GM21423 (cell line): ENCODE data around the gene SNU13.
"Not testable (repeated sequence)": the region's sequence is repeated elsewhere in the genome, so short reads cannot be mapped to it uniquely, and the experiment has no call there.

Experiments used
- ATAC-seq: cut with Tn5 transposase; IDR thresholded peaks from one replicate; pipeline ENCODE4 v1.9.1; 2021; ENCODE audit warnings: mild to moderate bottlenecking, moderate library complexity; ENCODE audit not compliant: unreplicated experiment

Gene SNU13

GRCh38 chr22:41682033-41682807, 6.4 kb downstream of the SNU13 start:
- peak; percentile 65 for ATAC-seq

- ATAC-seq = no peak
These were observed 7.1 kb downstream of the SNU13 start for GRCh38 chr22:41681616-41682015.

- ATAC-seq = no peak
These were observed 12.5 kb downstream of the SNU13 start for GRCh38 chr22:41676134-41676533.

DNA sequence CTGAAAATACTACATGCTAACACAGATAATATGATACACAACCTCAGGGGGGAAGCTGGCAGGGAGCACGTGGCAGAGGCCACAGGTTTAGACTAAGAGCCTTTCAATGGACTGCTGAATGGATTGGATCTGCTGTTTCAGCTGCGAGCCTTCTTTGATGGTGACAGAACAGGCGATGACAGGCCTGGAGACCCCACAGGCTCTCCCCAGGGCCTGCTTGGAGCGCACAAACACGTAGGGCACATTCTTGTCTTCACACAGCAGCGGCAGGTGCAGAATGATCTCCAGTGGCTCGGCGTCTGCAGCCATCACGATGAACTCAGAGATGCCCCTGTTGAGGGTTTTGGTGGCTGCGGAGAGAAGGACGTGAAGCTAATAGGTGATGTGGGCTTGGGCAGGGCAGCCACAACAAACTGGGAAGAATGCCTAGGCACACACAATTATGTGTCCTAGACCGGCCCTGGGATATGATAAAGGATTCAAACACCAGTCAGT, 13.8 kb downstream of the SNU13 start:
- ATAC-seq = no peak

- ATAC-seq = no peak
These were observed 15.7 kb downstream of the SNU13 start for GRCh38 chr22:41672780-41673509.

DNA sequence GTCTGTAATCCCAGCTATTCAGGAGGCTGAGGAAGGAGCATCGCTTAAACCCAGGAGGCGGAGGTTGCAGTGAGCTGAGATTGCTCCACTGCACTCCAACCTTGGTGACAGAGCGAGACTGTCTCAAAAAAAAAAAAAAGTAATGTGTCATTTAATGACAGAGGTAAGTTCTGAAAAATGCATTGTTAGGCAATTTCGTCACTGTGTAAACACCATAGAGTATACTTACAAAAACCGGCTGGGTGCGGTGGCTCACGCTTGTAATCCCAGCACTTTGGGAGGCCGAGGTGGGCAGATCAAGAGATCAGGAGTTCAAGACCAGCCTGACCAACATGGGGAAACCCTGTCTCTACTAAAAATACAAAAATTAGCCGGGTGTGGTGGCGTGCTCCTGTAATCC, 16.6 kb downstream of the SNU13 start:
- not testable (repeated sequence) for ATAC-seq

DNA sequence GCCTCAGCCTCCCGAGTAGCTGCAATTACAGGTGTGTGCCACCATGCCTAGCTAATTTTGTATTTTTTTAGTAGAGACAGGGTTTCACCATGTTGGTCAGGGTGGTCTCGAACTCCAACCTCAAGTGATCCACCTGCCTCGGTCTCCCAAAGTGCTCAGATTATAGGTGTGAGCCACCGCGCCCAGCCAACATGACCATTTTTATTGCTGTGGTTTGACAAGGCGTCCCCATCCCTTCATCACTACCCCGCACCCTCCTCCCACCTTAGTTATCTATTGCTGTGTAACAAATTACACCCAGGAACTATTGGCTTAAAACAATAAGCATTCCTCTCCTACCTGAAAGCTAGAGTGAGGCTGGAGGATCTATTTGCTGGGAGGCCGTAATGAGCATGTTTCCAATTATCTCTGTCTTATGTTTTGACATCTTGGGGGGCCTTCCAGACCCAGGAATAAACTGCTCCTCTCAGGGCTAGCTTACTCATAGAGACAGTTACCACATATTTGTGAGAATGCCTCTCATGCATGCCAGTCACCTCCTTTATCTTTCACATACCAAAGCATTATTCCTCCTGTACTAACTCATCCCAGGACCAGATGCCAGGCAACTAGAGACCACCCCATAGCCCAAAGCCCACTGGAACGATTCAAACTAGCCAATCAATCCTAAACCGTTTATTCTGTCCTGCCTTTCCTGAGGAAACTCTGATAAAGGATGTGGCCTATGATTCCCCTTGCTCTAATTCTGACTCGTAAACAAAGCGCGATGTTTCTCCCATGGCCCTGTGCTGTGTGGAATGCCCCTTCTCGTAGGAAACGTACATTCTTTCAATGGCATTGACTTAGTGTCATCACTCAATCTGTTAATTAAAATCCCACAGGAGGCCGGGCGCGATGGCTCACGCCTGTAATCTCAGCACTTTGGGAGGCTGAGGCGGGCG, 19.4 kb downstream of the SNU13 start:
- ATAC-seq = no peak

GRCh38 chr22:41664951-41665350, 23.7 kb downstream of the SNU13 start:
- no peak for ATAC-seq

- ATAC-seq = no peak
These were observed 24.2 kb downstream of the SNU13 start for GRCh38 chr22:41664490-41664889.

GRCh38 chr22:41663594-41663993, 25.1 kb downstream of the SNU13 start:
- ATAC-seq = not testable (repeated sequence)

GRCh38 chr22:41661713-41662112, 27.0 kb downstream of the SNU13 start:
- no peak for ATAC-seq

- ATAC-seq = no peak
These were observed 27.6 kb downstream of the SNU13 start for GRCh38 chr22:41661088-41661487.

DNA sequence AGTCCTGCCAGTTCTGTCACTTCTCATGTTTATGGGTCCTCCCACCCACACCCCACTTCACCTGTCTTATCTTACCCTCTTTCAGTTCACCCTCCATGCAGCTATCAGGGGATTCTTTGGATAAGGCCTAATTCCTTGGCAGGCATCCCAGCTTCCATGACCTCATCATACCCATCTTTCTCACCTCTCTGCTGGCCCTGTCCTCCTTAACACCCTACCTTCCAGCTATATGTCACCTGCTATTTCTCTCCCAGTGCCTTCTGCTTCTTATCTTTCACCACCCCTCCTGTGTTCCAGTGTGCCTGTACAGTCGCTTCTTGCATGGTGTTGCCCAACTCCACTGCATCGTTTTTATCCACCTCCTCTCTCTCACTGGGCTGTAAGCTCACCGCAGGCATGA, 28.3 kb downstream of the SNU13 start:
- no peak for ATAC-seq

DNA sequence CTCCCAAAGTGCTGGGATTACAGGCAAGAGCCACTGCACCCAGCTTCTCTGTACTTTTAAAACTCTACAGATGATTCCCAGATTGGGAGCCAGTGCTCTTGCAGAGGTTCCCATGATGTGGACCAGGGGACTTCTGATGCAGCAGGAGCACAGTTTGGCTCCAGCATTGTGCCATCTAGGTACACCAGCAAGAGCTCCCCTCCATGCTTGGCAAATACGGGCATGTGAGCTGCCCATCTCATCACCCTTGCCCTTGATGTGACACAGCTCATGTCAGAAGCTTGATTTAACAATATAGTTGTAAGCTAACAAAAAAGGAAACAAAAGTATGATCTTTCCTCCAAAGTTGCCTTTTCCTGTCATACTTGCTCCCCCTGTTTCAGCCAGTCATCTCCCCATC, 28.7 kb downstream of the SNU13 start:
- no peak for ATAC-seq

DNA sequence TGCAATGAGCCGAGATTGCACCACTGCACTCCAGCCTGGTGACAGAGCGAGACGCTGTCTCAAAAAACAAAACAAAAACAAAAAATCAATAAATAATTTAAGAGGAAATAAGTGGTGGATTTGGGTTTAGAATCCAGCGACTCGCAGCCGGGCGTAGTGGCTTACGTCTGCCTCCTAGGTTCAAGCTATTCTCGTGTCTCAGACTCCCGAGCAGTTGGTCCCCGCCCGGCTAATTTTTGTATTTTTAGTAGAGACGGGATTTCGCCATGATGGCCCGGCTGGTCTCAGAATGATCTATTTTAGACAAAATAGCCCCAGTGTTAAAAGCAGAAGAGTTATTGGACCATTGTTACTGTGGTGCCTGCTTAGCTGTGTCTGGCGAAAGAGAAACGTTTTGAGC, 29.8 kb downstream of the SNU13 start:
- ATAC-seq = no peak

DNA sequence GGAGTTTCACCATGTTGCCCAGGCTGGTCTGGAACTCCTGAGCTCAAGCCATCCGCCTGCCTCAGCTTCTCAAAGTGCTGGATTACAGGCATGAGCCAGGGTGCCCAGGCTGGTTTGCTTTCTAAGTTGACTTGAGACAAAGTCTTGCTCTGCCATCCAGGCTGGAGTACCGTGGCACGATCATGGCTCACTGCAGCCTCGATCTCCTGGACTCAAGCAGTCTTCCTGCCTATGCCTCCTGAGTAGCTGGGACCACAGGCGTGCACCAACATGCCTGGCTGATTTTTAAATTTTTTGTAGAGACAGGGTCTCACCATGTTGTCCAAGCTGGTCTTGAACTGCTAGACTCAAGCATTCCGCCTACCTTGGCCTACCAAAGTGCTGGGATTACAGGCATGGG, 31.0 kb downstream of the SNU13 start:
- no peak for ATAC-seq

DNA sequence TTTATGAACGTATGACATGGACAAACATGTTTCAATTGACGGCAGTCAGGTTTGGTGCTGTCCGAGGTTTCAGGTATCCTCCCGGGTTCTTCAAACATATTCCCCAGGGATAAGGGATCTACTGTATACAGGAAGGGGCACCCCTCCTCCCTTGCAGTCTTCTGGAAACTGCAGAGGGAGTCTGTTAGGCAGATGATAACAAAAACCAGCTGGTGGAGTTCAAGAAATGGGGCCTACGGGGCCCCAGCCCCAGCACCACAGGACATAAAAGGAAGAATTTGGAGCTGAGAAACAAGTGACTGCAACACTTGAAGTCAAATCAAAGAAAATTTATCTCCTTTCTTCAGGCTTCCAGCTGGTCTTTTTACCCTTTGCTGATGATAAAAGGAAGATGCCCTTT, 32.1 kb downstream of the SNU13 start:
- ATAC-seq = no peak

GRCh38 chr22:41654322-41654721, 34.3 kb downstream of the SNU13 start:
- ATAC-seq = no peak

- ATAC-seq = no peak
These were observed 37.8 kb downstream of the SNU13 start for GRCh38 chr22:41650821-41651220.

DNA sequence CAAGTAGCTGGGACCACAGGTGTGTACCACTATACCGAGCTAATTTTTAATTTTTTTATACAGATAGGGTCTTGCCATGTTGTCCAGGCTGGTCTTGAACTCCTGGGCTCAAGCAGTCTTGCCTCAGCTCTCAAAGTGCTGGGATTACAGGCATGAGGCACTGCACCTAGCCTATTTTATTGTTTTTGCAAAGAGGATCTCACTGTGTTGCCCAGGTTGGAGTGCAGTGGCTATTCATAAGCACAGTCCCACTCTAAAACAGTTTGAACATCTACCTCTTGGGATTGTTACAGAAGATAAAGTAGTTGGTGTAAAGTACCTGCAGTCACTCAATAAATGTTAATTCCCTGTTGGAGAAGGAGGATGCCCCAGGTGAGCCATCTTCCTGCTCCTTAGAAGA, 38.4 kb downstream of the SNU13 start:
- no peak for ATAC-seq

DNA sequence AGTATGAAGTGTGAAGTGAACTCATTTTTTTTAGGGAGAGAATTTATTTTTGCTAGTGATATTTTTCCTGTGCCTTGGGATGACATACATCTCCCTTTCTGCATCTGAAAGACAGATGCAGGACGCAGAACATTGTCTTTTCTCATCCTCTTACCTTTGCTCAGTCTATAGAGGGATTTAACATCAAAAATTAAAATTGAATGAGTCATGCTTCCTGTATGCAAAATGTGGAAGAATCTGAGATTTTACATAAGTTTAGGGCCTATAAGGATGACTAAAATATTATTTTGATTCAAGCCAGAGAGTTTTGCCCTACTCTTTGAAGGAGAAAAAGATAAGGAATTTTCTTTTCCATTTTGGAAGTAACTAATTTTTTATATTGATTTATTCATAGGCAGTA, 40.2 kb downstream of the SNU13 start:
- no peak for ATAC-seq
